Kidney (tissue), 14 donors: Measurements from ENCODE around the gene SMAD3. TPM values are rescaled to one million over a fixed set of nuclear protein-coding genes. Genes with fewer than 3 reads are reported as not detected.
A peak's percentile ranks its signal among the peaks of the same experiment; 100 is the strongest.

Experiments used
- DNase-seq, 5 donors: peaks; one replicate each; pipeline ENCODE4 v3.0.0-alpha.2; 2013 to 2020
- FAIRE-seq: peaks from 2 replicates; lab custom pipeline; 2012; peaks lifted over from hg19 to GRCh38; lab: Jason Lieb, UNC
- H3K27ac ChIP-seq, 2 donors: one replicate each; pipeline ENCODE4 v1.7.0; 2013; ENCODE audit warnings: low read depth in 2 of 2, low read length in 2 of 2, inconsistent platforms in 1 of 2
- H3K27me3 ChIP-seq: one replicate; pipeline ENCODE4 v1.7.1; 2013; ENCODE audit warnings: low read length, inconsistent platforms; ENCODE audit not compliant: control insufficient read depth, insufficient read depth
- H3K36me3 ChIP-seq, 3 donors: one replicate each; pipeline versions ENCODE4 v1.7.0 to v1.7.1; 2013; ENCODE audit warnings: low read length in 3 of 3, control low read depth in 1 of 3, inconsistent platforms in 1 of 3; ENCODE audit not compliant: insufficient read depth in 3 of 3, control insufficient read depth in 2 of 3
- H3K4me1 ChIP-seq, 3 donors: one replicate each; pipeline versions ENCODE4 v1.7.0 to v1.7.1; 2013; ENCODE audit warnings: low read length in 3 of 3, inconsistent platforms in 1 of 3, low read depth in 1 of 3; ENCODE audit not compliant: control insufficient read depth in 2 of 3, insufficient read depth in 2 of 3
- H3K4me3 ChIP-seq, 3 donors: one replicate each; pipeline versions ENCODE4 v1.7.0 to v1.8.1; 2013; ENCODE audit warnings: low read length in 3 of 3, control low read depth in 1 of 3, inconsistent platforms in 1 of 3
- H3K9ac ChIP-seq, 3 donors: one replicate each; pipeline versions ENCODE4 v1.7.0 to v1.7.1; 2013; ENCODE audit warnings: low read length in 3 of 3, control low read depth in 1 of 3, inconsistent platforms in 1 of 3
- H3K9me3 ChIP-seq, 3 donors: one replicate each; pipeline versions ENCODE4 v1.7.0 to v1.7.1; 2013; ENCODE audit warnings: low read length in 3 of 3, control low read depth in 1 of 3, inconsistent platforms in 1 of 3; ENCODE audit not compliant: control insufficient read depth in 2 of 3, insufficient read depth in 1 of 3
- intact Hi-C: fragments of 100-400 bp; cut with DNase I; formaldehyde crosslinking; loops from one replicate; pipeline ENCODE4 v1.11.1; 2022
- polyA plus RNA-seq: library from polyadenylated mRNA; stranded (reverse); fragments of 350-450 nt; fragmentation: Illumina TruSeq; extraction: RNeasy Lipid Tissue Mini Kit (QIAGEN cat#74804); gene quantifications from one replicate; pipeline ENCODE4 v1.2.3, GENCODE V29; 2014; ENCODE audit warnings: low read depth, low replicate concordance; ENCODE audit not compliant: insufficient read depth
- total RNA-seq: library from RNA; stranded (reverse); fragmentation: NEBNext Ultra II Directional; extraction: Animal tissue kit (Norgen Biotek cat#: 25700); gene quantifications from one replicate; pipeline ENCODE4 v1.2.1, GENCODE V29; 2021
- TF ChIP-seq, protein P1 (sequence below): IDR thresholded peaks from 3 replicates; pipeline ENCODE4 v1.5.1; 2012; ENCODE audit warnings: mild to moderate bottlenecking, moderate library complexity, borderline replicate concordance; ENCODE audit not compliant: insufficient read depth; ENCODE audit errors: extremely low read depth
- donor health status: control.
- donor health status: control.
- donor health status: control.
- donor health status: control.
- donor health status: control.
- donor health status: DM: yes; HTN: yes; CAD: no.
- donor health status: Normal renal cell carcinoma (clear cell type).

The SMAD3 gene
- total and polyA plus RNA-seq, 2 donors from 2014 or later = 10.1 to 58.2 TPM

- H3K36me3 ChIP-seq = no peaks in the 10 kb centered on the region
- no peak for DNase-seq
- peaks cover 2 to 51% (median 29%) of the 10 kb centered on the region in 3 donors for H3K4me1 ChIP-seq
- H3K27me3 ChIP-seq = no peaks in the 10 kb centered on the region
- intact Hi-C loops = no loop called here
- H3K9me3 ChIP-seq = no peaks in the 10 kb centered on the region
- FAIRE-seq = no peak
- H3K4me3 ChIP-seq = no peak overlapping the region
- TF ChIP-seq, protein P1, sequence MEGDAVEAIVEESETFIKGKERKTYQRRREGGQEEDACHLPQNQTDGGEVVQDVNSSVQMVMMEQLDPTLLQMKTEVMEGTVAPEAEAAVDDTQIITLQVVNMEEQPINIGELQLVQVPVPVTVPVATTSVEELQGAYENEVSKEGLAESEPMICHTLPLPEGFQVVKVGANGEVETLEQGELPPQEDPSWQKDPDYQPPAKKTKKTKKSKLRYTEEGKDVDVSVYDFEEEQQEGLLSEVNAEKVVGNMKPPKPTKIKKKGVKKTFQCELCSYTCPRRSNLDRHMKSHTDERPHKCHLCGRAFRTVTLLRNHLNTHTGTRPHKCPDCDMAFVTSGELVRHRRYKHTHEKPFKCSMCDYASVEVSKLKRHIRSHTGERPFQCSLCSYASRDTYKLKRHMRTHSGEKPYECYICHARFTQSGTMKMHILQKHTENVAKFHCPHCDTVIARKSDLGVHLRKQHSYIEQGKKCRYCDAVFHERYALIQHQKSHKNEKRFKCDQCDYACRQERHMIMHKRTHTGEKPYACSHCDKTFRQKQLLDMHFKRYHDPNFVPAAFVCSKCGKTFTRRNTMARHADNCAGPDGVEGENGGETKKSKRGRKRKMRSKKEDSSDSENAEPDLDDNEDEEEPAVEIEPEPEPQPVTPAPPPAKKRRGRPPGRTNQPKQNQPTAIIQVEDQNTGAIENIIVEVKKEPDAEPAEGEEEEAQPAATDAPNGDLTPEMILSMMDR = no peak
- H3K27ac ChIP-seq = peak overlapping the region in 1 of 2 donors; percentile 79
- no peak overlapping the region for H3K9ac ChIP-seq
These were observed 82.8 kb downstream of the SMAD3 start for GRCh38 chr15:67148196-67148701.

GRCh38 chr15:67149068-67149772, 83.8 kb downstream of the SMAD3 start:
- intact Hi-C loops = no loop called here

GRCh38 chr15:67149773-67150022, 84.3 kb downstream of the SMAD3 start:
- Histone ChIP-seq H3K27ac (peak overlapping the region; percentile 63 to 79), H3K4me1 (peaks cover 2 to 49% (median 29%) of the 10 kb centered on the region in 3 donors), H3K4me3 (peak overlapping the region in 1 of 3 donors; percentile 9), H3K9me3 (no peaks in the 10 kb centered on the region), H3K9ac (peak overlapping the region in 1 of 3 donors; percentile 10), H3K36me3 (no peaks in the 10 kb centered on the region), H3K27me3 (no peaks in the 10 kb centered on the region)
- FAIRE-seq (no peak), DNase-seq (no peak)
- TF ChIP-seq, protein P1 = no peak
- intact Hi-C loops = no loop called here

More at GRCh38 chr15:67149068-67149772, 83.8 kb downstream of the SMAD3 start:
- Histone ChIP-seq H3K27ac (peak overlapping the region; percentile 63 to 79), H3K4me3 (no peak overlapping the region), H3K9me3 (no peaks in the 10 kb centered on the region), H3K36me3 (no peaks in the 10 kb centered on the region), H3K27me3 (no peaks in the 10 kb centered on the region), H3K4me1 (peaks cover 2 to 51% (median 29%) of the 10 kb centered on the region in 3 donors), H3K9ac (no peak overlapping the region)
- TF ChIP-seq, protein P1 = no peak
- DNase-seq = peak in 1 of 5 donors; percentile 52
- no peak for FAIRE-seq
